ENCODE measurements around the gene HKDC1. TPM values are rescaled to one million over a fixed set of nuclear protein-coding genes. Genes with fewer than 3 reads are reported as not detected.

HKDC1 gene
- total RNA-seq, 4 donors from 2014 or later = 0.13 to 0.15 TPM; not detected in 2

- Histone ChIP-seq H3K36me3 (no peaks in the 10 kb centered on the region), H3K9me3 (no peaks in the 10 kb centered on the region), H3K27ac (no peak overlapping the region), H3K27me3 (no peaks in the 10 kb centered on the region), H3K4me1 (no peaks in the 10 kb centered on the region), H3K4me3 (no peak overlapping the region)
- no peak for DNase-seq (ENCODE audit: low spot score in 2 of 2)
- 80% methylated on average over 3 of the region's 3 CpGs for WGBS
- TF ChIP-seq POLR2AphosphoS5 (IDR thresholded peaks at IDR 0.05) = no peak
- TF ChIP-seq CTCF (IDR thresholded peaks at IDR 0.05) = no peak
- TF ChIP-seq EP300 (IDR thresholded peaks at IDR 0.05) = no peak
- no peak for TF ChIP-seq POLR2A (IDR thresholded peaks at IDR 0.05)
These were observed 50.9 kb downstream of the HKDC1 start for GRCh38 chr10:69270990-69271389.

- no peaks in the 10 kb centered on the region for H3K27me3 ChIP-seq
- H3K36me3 ChIP-seq = no peaks in the 10 kb centered on the region
- 89% methylated on average over 1 of the region's 1 CpG for WGBS
- H3K27ac ChIP-seq = no peak overlapping the region
- H3K4me3 ChIP-seq = no peak overlapping the region
- H3K9me3 ChIP-seq = no peaks in the 10 kb centered on the region
- DNase-seq (ENCODE audit: low spot score in 2 of 2) = no peak
- TF ChIP-seq POLR2A (IDR thresholded peaks at IDR 0.05) (no peak), CTCF (IDR thresholded peaks at IDR 0.05) (no peak), POLR2AphosphoS5 (IDR thresholded peaks at IDR 0.05) (no peak), EP300 (IDR thresholded peaks at IDR 0.05) (no peak)
- H3K4me1 ChIP-seq = no peaks in the 10 kb centered on the region
These were observed 52.5 kb downstream of the HKDC1 start for GRCh38 chr10:69272624-69273023.

DNA sequence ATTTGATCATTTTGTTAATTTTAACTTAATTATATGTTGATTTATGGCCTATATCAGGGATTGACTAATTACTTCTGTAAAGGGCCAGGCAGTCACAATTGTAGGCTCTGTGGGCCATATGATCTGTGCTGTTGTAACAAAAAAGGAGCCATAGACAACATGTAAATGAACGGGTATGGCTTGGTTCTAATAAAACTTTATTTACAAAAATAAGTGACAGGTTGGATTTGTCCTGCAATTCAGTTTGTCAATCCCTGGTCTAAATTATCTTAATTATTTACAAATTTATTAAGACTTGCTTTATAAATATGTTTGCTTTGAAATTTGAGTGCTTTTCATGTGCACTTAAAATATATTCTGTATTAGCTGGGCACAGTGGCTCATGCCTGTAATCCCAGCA is 55.3 kb downstream of the HKDC1 start:
- 91% methylated on average over 1 of the region's 1 CpG for WGBS
- H3K4me1 ChIP-seq = no peaks in the 10 kb centered on the region

GRCh38 chr10:69276503-69276902 is 56.4 kb downstream of the HKDC1 start:
- H3K4me1 ChIP-seq = no peaks in the 10 kb centered on the region
- WGBS = 89% methylated on average over 6 of the region's 6 CpGs
- no peaks in the 10 kb centered on the region for H3K9me3 ChIP-seq
- no peak for DNase-seq (ENCODE audit: low spot score in 2 of 2)
- no peak overlapping the region for H3K4me3 ChIP-seq
- no peaks in the 10 kb centered on the region for H3K36me3 ChIP-seq
- no peaks in the 10 kb centered on the region for H3K27me3 ChIP-seq
- H3K27ac ChIP-seq = no peak overlapping the region
- TF ChIP-seq POLR2A (IDR thresholded peaks at IDR 0.05) = no peak
- no peak for TF ChIP-seq POLR2AphosphoS5 (IDR thresholded peaks at IDR 0.05)
- no peak for TF ChIP-seq EP300 (IDR thresholded peaks at IDR 0.05)
- TF ChIP-seq CTCF (IDR thresholded peaks at IDR 0.05) = no peak

More for the DNA sequence above, 55.3 kb downstream of the HKDC1 start:
- DNase-seq (ENCODE audit: low spot score in 2 of 2) = no peak
- H3K27me3 ChIP-seq = no peaks in the 10 kb centered on the region
- no peak overlapping the region for H3K27ac ChIP-seq
- no peaks in the 10 kb centered on the region for H3K9me3 ChIP-seq
- no peak overlapping the region for H3K4me3 ChIP-seq
- TF ChIP-seq CTCF (IDR thresholded peaks at IDR 0.05) (no peak), POLR2A (IDR thresholded peaks at IDR 0.05) (no peak), EP300 (IDR thresholded peaks at IDR 0.05) (no peak), POLR2AphosphoS5 (IDR thresholded peaks at IDR 0.05) (no peak)
- H3K36me3 ChIP-seq = no peaks in the 10 kb centered on the region

DNA sequence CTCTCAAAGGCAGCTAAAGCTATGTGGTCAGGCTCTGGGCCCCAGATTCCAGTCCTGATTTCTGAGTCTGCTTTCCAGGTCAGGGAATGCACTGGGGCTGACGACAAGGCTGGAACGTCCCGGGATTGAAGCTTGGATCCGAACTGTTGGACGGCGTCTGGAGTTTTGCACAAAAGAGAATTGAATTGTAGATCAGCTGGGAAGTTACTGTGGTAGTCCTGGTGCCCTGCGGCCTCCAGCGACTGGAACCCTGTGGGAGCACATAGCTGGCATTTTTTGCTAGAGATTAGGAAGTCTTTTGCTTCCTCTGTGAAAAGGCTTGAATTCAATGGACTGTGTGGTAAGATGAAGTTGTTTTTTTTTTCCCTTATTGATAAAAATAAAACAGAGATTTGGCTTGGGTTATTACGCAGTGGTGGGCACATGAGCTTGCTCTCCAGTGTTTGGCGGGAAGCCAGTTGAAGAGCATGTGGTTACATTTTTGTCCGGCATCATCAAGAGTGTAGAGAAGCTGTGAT is 58.4 kb downstream of the HKDC1 start, which contains the start of gene HK1:
Gene HK1, plus strand, starts transcription at position 51 of the 518 bp plus-strand sequence.
- Histone ChIP-seq H3K4me1 (no peaks in the 10 kb centered on the region), H3K27me3 (no peaks in the 10 kb centered on the region), H3K36me3 (no peaks in the 10 kb centered on the region), H3K4me3 (no peak within 1 kb of the TSS), H3K27ac (no peak within 1 kb of the TSS), H3K9me3 (no peaks in the 10 kb centered on the region)
- WGBS = 60% methylated on average over 11 of the region's 11 CpGs
- TF ChIP-seq CTCF (IDR thresholded peaks at IDR 0.05) = no peak
- TF ChIP-seq EP300 (IDR thresholded peaks at IDR 0.05) = no peak
- TF ChIP-seq POLR2A (IDR thresholded peaks at IDR 0.05) = no peak
- TF ChIP-seq POLR2AphosphoS5 (IDR thresholded peaks at IDR 0.05) = no peak
- no peak for DNase-seq (ENCODE audit: low spot score in 2 of 2)

Measured in suprapubic skin (tissue), 4 donors.